ENCODE measurements around the gene TGFB2. TPM values are rescaled to one million over a fixed set of nuclear protein-coding genes. Genes with fewer than 3 reads are reported as not detected.

Gene TGFB2
- total RNA-seq, 1 experiment from 2014 or later: 0.34 TPM

- TF ChIP-seq TCF7L2 (IDR thresholded peaks at IDR 0.05; ENCODE audit: borderline replicate concordance, extremely low read depth, insufficient read depth, insufficient read length): no peak
- TF ChIP-seq JUND (IDR thresholded peaks at IDR 0.05): no peak
- TF ChIP-seq EZH2phosphoT487 (IDR thresholded peaks at IDR 0.05; ENCODE audit: borderline replicate concordance): no peak
- TF ChIP-seq ZNF274 (IDR thresholded peaks at IDR 0.05; ENCODE audit: low read depth, low read length): no peak
These were observed 63.8 kb downstream of the TGFB2 start (continued) for GRCh38 chr1:218408942-218409341.

- TF ChIP-seq POLR2A (IDR thresholded peaks at IDR 0.05; ENCODE audit: borderline replicate concordance, extremely low read depth, insufficient read depth, insufficient read length) (no peak), SRF (IDR thresholded peaks at IDR 0.05; ENCODE audit: low read depth) (no peak), ELF1 (IDR thresholded peaks at IDR 0.05; ENCODE audit: borderline replicate concordance, low read depth) (no peak), ZNF274 (IDR thresholded peaks at IDR 0.05; ENCODE audit: low read depth, low read length) (no peak), ZBTB33 (IDR thresholded peaks at IDR 0.05; ENCODE audit: extremely low read depth, insufficient replicate concordance, low read length) (no peak), TCF7L2 (IDR thresholded peaks at IDR 0.05; ENCODE audit: borderline replicate concordance, extremely low read depth, insufficient read depth, insufficient read length) (no peak)
- intact Hi-C loops (cut with micrococcal nuclease): no loop called here
- BruUV-seq (replicated peaks): no TSS peak
- DNase-seq (ENCODE audit: low read depth, low spot score): no peak
- POLR2A ChIA-PET: no interaction called here
- H3K27ac ChIP-seq (ENCODE audit: low read depth, low read length): no peak overlapping the region
- no peaks in the 10 kb centered on the region for H3K36me3 ChIP-seq (ENCODE audit: control insufficient read depth in 1 of 2, insufficient read depth in 2 of 2, low read length in 2 of 2)
- ATAC-seq: no peak
- no peaks in the 10 kb centered on the region for H4K20me1 ChIP-seq (ENCODE audit: insufficient read depth)
- H3K4me2 ChIP-seq (ENCODE audit: low read length): no peak overlapping the region; the same call in 1 of the 2 replicates
- H3K9me3 ChIP-seq (ENCODE audit: control insufficient read depth in 1 of 2, insufficient read depth in 1 of 2, low read depth in 1 of 2, low read length in 2 of 2): no peaks in the 10 kb centered on the region
- CTCF ChIA-PET: no interaction called here
- H3K9me2 ChIP-seq (ENCODE audit: insufficient read depth): no peaks in the 10 kb centered on the region
- no peak overlapping the region for H3K9ac ChIP-seq (ENCODE audit: low read length)
- no peak overlapping the region for H3K4me3 ChIP-seq (replicated peaks in 1 of 2; ENCODE audit: low read depth in 1 of 2, low read length in 2 of 2)
- RAD21 ChIA-PET (ENCODE audit: low non-redundant PET in 1 of 2, low total read pairs in 2 of 2, uncharacterized antibody in 2 of 2, unreplicated experiment in 2 of 2): no interaction called here
- H2AFZ ChIP-seq (ENCODE audit: low read depth, low read length, poor library complexity, severe bottlenecking): no peak overlapping the region
- H3K27me3 ChIP-seq (ENCODE audit: insufficient read depth, low read length): no peaks in the 10 kb centered on the region
- H3K79me2 ChIP-seq (ENCODE audit: insufficient read depth, low read length): no peaks in the 10 kb centered on the region
- H3K4me1 ChIP-seq (ENCODE audit: control insufficient read depth in 1 of 2, insufficient read depth in 2 of 2, low read length in 2 of 2): no peaks in the 10 kb centered on the region
These were observed 64.9 kb downstream of the TGFB2 start for GRCh38 chr1:218409946-218410510.
